Dermis microvascular lymphatic vessel endothelial cell (primary cell): ENCODE measurements around the gene SAMMSON. TPM values are rescaled to one million over a fixed set of nuclear protein-coding genes. Genes with fewer than 3 reads are reported as not detected.

Experiments used
- DNase-seq, 2 donors: peaks; one replicate each; pipeline versions ENCODE4 v3.0.0 to v3.0.0-alpha.2; 2010; ENCODE audit warnings: low read depth in 2 of 2
- total RNA-seq: library from RNA; depleted of rRNA; stranded (reverse); fragments of >200 nt; gene quantifications from 2 replicates; pipeline ENCODE4 v1.2.1, GENCODE V29; 2014

Gene SAMMSON
- total RNA-seq, 1 donor from 2014 or later, result not detected

DNA sequence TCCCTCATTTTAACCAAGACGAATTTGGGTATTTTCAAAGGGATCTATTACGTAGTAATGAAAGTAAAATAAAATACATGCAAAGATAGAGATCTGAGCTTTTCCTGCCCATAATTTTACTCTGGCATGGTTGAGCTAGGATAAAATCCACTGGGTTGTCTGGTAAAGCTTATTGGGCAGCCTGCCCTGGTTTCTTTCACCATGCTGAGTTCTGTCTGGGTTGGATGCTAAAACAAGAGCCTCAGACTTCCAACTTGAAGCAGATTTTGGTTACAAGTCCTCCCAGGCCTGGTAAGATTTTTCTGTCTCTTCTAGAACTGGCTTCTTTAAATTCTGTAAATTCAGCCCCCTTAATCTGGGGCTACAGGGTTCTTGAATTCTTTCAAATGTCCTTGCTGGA lies 86.8 kb downstream of the SAMMSON start:
- no peak for DNase-seq

DNA sequence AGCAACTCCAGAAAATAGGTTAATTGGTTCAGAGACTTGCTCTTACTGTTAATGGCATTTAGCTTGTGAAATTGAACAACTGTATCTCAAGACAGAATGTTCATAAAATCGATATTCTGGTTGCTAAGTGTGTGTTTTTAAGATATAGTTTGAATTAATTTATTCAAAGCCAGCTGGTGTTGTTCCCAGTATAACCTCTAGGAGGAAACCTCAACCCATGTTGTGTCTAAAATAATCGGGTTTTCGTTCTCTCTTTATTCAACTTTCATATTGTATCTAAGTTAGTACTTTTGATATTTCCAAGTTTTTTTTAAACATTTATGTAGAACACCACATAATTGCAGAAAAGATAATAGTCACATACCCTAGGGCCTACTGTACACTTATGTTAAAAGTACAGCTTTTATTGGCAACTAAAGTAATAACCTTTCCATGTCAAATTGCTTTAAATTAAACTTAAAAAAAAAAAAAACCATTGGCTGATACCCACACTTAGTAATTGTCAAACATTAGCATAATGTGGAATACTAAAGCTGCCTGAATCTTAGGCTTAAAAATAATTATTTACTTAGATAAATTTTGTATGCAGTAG lies 90.9 kb downstream of the SAMMSON start:
- DNase-seq, result peak; percentile 2 to 17

DNA sequence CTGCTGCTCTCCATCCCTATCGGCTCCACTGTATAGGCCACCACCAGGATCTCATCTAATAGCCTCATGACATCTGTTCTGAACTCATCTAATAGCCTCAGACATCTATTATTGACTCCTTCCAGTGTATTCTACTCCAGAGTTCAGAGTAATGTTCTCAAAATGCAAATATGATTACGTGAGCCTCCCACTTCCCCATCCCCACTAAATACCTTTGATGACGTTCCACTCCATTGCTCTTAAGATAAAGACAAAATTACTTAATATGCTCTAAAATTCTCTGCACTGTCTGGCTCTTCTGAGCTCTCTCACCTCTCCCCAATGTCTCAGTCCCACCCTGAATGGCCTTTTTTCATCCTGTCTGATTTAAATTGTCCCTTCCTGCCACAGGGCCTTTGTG lies 94.7 kb downstream of the SAMMSON start:
- DNase-seq, result no peak

DNA sequence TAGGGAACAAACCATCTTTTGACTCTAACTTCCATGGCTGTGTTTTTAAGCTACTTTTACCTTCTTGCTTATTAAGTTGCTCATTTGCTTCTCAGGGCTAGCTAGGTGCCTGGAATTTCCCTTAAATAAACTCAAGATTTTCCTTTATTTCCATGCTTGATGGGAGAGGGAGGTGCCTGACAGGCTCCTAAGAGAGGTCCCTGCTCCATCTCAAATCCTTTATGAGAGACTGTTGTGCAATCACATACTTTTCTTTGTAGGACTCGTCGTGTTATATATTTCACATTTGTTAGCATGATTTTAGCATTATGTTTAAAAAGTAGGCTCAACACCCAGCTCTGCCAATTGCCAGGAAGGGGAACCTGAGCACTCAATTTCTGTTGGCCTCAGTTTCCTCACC lies 95.7 kb downstream of the SAMMSON start:
- no peak for DNase-seq

DNA sequence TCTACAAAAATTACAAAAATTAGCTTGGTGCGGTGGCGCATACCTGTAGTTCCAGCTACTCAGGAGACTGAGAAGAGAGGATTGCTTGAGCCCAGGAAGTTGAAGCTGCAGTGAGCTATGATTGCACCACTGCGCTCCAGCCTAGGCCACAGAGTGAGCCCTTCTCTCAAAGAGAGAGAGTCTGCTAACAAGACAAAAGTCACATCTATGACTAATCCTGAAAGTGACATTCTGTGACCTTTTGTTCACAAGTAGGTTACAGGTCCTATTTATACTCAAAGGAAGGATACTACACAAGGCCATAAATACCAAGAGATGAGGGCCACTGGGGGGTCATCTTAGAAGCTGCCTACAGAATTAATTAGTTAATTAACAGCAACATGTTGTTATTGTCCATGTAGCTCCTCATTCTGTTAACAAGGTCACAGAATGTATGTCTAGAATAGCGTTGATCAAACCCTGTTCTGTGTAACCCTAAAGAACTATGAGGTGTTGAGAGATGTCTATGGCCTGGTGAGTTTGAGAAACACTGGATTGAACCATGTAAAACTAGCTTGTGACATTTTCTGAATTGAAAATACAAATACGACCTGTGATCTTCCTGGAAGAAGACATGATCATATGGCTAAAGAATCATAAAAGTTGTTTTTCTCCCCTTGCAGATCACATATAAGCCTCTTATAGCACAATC lies 97.0 kb downstream of the SAMMSON start:
- no peak for DNase-seq

DNA sequence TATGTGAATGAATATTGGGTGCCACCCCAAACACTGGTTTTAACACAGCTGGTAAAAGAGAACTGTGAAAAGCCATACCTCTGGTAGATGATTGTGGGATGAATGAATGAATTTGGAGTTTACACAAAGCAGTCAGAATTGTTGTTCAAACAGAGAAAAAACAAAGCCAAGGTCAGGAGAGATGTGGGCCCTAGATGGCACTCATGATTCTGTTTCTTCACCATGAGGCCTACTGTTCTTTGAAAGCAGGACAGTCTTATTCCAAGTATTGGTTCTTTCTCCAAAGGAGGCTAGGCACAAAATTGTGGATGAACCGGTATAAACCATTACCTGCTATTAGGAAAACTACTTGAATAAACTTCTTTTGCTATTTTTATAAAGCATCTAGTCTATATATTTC lies 97.6 kb downstream of the SAMMSON start:
- no peak for DNase-seq

DNA sequence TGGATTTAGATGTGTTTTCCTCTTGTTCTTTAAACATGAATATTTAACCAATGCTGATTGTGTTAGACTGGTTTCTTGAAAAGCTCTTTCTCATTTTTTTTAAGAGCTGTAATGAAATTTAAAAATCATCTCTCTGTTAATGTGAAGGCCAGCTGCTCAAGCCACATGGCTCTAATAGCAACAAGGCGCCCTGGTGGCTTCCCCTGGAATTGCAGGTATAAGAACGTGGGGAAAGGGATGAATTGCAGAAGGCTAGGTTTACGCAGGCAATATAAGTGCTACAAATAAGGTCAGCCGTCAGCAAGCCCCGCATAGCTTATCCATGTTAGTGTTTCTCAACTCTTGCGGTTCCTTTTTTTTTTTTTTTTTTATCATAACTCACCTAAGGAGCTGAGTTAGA lies 108.5 kb downstream of the SAMMSON start:
- peak in 1 of 2 donors; percentile 9 for DNase-seq

DNA sequence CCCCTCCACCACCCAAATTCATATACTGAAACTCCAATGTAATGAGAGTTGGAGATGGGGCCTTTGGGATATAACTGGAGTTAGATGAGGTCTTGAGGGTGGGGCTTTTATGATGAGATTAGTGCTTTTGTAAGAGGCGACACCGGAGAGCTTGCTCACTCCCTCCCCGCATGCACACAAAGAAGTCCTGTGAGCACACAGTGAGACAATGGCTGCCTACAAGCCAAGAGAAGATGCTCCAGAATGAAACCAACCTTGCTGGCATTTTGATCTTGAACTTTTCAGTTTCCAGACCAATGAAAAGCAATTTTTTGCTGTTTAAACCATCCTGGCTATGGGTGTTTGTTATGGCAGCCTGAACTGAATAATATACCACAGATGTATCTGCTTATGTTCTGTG lies 109.0 kb downstream of the SAMMSON start:
- DNase-seq, result no peak

DNA sequence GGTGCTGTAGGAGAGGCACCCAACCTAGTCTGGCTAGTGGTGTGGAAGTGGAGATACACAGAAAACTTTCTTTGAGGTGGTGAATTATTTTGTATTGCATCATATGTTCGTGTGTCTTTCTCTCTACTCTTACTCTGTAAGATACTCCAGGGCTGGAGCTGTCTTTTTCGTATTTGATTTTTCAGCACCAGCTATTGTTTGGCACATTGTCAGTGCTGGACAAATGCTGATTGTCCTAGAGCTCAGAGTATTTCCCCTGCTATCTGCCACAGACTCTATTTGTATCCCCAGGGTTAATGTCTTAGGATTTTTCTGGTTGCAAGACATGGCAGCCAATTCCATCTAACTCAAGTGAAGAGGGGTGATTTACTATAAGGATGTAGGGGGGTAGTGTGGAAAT lies 110.5 kb downstream of the SAMMSON start:
- DNase-seq, result no peak

DNA sequence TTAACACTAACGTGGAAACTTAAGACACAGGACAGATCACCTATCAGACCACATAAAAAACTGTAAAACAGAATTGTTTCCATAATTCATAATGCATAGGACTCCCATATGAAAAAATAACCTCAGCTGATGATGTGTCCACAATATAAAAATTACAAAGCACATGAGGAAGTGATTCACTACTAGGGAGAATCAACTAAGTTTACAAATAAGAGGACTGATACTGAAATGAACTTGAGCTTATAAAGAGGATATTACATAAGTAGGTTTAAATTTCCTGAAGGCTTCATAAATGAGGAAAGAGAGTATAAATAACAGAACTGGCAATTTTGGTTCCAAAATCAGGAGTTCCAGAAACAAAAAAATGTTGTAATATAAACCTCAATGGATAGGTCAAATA lies 111.9 kb downstream of the SAMMSON start:
- no peak for DNase-seq

DNA sequence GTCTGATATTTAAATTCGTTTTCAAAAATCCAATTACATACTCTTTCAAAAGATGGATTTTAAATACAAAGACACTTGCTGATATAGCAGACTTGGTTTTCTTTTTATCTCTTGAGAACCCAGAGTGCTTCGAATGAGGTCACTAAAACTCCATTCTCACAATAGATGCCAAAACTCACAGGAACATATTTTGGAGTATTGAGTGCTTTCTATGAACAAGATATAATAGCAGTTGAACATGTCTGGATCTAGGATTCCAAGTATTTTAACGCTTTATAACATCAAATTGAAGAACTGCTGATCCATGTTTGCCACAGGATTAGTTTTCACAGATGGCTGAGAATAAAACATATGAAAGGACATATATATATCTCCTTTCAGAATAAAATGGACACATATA lies 113.2 kb downstream of the SAMMSON start:
- no peak for DNase-seq

DNA sequence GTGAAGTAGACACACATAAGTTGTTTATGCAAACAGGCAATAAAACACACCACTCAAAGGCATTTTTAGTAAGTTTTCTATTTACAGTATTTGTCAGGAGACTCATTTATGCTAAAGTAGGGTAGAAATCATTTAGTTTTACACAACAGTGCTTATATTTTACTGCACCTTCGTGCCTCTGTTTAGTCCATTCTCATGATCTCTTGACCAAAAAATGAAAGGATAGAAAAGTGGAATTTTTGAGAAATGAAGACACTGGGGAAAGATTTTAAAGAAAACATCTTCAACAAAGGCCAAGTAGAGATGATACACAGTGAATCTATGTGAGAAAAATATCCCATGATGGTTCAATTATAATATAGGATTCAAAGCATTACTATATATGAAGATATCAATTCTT lies 114.9 kb downstream of the SAMMSON start:
- DNase-seq, result no peak

DNA sequence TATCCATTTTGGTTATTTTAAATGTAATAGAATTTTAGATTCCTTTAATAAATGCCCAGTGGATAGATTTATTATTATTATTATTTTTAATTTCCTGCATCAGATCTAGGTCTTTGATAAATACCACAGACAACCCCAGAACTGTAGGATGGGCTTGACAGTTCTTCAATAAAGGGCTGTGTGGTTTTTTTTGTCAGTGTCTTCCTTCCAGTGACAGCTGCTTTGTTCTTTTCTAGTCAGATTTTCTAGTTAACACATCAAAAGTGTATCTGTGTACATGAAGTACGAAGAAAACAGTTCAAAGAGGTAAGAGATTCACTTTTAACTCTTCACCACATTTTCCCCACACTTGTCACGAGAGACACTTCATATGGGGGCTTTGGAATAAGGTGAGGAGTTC lies 120.3 kb downstream of the SAMMSON start:
- DNase-seq, result no peak
